Psoas muscle (tissue), 8 donors: ENCODE data around the gene HNF1A. TPM values are rescaled to one million over a fixed set of nuclear protein-coding genes. Genes with fewer than 3 reads are reported as not detected.

ENCODE experiments used
- ATAC-seq, 4 donors: fragments of 200-7000 bp; cut with Tn5 transposase; one replicate each; pipeline ENCODE4 v1.9.1; 2020; ENCODE audit warnings: moderate library complexity in 3 of 4, mild to moderate bottlenecking in 2 of 4
- DNase-seq, 2 donors: peaks; one replicate each; pipeline ENCODE4 v3.0.0-alpha.2; 2020
- H3K27ac ChIP-seq: fragments of 200-600 bp; one replicate; pipeline ENCODE4 v1.8.0; 2022
- H3K27me3 ChIP-seq, 3 donors: fragments of 200-600 bp in 1 of 3; one replicate each; pipeline versions ENCODE4 v1.6.1 to v1.8.0; 2013 to 2022; ENCODE audit warnings: low read length in 2 of 3, mild to moderate bottlenecking in 2 of 3, moderate library complexity in 1 of 3; ENCODE audit not compliant: insufficient read depth in 3 of 3
- H3K36me3 ChIP-seq, 2 donors: fragments of 200-600 bp in 1 of 2; one replicate each; pipeline versions ENCODE4 v1.6.1 to v1.8.0; 2013 to 2022; ENCODE audit warnings: low read depth in 1 of 2, mild to moderate bottlenecking in 1 of 2, moderate library complexity in 1 of 2; ENCODE audit not compliant: insufficient read depth in 1 of 2
- H3K4me1 ChIP-seq: fragments of 200-600 bp; one replicate; pipeline ENCODE4 v1.8.0; 2022
- H3K4me3 ChIP-seq: fragments of 200-600 bp; one replicate; pipeline ENCODE4 v1.8.0; 2022; ENCODE audit warnings: mild to moderate bottlenecking
- H3K9me3 ChIP-seq: fragments of 200-600 bp; one replicate; pipeline ENCODE4 v1.8.0; 2022
- WGBS, 3 donors: extraction: QIAGEN DNeasy Blood & Tissue Kit; methylation state at CpG; one replicate each; pipeline versions ENCODE4 v1.1.6 to v1.1.7; 2013; 5-methylcytosine and 5-hydroxymethylcytosine counted together
- intact Hi-C, 2 donors: fragments of 100-400 bp; cut with DNase I; formaldehyde crosslinking; loops; one replicate each; pipeline versions ENCODE4 v1.11.0 to v1.14.2; 2022
- polyA plus RNA-seq, 3 donors: library from polyadenylated mRNA; stranded (reverse); fragments of 200-250 nt; gene quantifications; one replicate each; pipeline ENCODE4 v1.2.3, GENCODE V29; 2013
- total RNA-seq, 4 donors: library from RNA; stranded (reverse); fragmentation: NEBNext Ultra II Directional in 2 of 4; extraction: Animal tissue kit (Norgen Biotek cat#: 25700) in 2 of 4; gene quantifications; one replicate each; pipeline versions ENCODE4 v1.2.1 to v1.2.4, GENCODE V29; 2021 to 2023
- TF ChIP-seq, protein P1 (sequence below): fragments of 200-600 bp; IDR thresholded peaks from one replicate; pipeline ENCODE4 v1.8.0; 2022; ENCODE audit warnings: antibody characterized with exemption
- donor health status: healthy with polysubstance abuse.
- donor health status: DM: no; HTN: no; CAD: no; lungs with moderate emphysema.
- donor health status: Bipolar disorder and iron deficiency.
- donor health status: healthy.
- donor health status: DM: yes; HTN: yes; CAD: no.
- donor health status: DM: no; HTN: no; CAD: no.
- donor health status: DM: no; HTN: no; CAD: no.
- donor health status: DM: yes; HTN: yes; CAD: no.

HNF1A gene
- total and polyA plus RNA-seq, 7 donors: 0.07 to 0.18 TPM; not detected in 5

DNA sequence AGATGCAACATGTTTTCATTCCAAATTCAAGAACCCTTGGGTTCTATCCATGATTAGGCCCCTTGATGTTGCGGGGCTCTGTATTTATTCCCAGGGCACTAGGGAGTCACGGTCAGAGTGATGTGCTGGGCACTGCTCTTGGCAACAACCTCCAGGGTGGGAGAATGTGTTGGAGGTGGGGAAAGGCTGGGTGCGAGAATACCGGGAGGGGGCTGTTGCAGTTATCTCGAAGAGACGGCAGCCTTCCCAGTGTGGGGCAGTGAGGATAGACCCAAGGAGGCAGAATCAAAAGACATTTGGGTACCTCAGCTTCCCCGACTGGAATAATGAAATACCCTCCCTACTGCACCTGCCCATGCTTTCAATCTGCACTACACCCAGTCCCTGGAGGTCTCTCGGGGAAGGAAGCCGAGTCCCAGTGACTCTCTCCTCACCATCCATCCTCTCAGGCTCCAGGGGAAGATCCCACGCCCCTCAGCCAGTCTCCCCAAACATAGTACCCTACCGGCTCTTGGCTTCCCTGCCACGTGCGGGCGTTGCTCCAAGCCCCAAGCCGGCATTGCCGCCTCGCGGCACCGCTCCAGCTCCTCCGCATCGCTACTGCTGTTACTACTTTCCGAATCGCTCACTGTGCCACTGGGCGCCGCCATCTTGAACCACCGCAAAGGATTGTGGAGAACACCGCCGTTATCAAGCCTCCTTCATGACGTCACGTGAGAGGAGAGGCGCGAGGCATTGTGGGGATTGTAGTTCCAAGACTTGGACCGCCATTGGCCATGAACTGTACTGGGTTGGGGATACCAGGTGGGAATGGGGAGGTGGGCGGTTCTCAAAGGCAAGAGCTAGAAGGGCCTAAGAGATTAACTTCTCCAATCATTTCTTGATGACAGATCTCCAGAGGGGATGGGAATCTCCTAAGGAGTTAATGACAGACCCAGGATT, 37.8 kb downstream of the HNF1A start, which contains the start of gene C12orf43:
C12orf43 (minus strand) TSS at position 663 of the 942 bp plus-strand sequence; CDS start at position 650, 13 bp downstream.
- Histone ChIP-seq H3K36me3 (peaks cover 0 to 18% of the 10 kb centered on the region in 2 donors), H3K27ac (peak within 1 kb of the TSS; percentile 80), H3K4me3 (peak within 1 kb of the TSS; percentile 99), H3K27me3 (no peaks in the 10 kb centered on the region), H3K4me1 (peaks cover 11% of the 10 kb centered on the region), H3K9me3 (no peaks in the 10 kb centered on the region)
- peak; percentile 90 to 93 for DNase-seq
- peak; percentile 99 to 100 (median 100) for ATAC-seq
- WGBS, 3 donors: 1 to 2% (median 1%) methylated on average over 34 of the region's 34 CpGs
- intact Hi-C loops: no loop called here
- TF ChIP-seq, protein P1, sequence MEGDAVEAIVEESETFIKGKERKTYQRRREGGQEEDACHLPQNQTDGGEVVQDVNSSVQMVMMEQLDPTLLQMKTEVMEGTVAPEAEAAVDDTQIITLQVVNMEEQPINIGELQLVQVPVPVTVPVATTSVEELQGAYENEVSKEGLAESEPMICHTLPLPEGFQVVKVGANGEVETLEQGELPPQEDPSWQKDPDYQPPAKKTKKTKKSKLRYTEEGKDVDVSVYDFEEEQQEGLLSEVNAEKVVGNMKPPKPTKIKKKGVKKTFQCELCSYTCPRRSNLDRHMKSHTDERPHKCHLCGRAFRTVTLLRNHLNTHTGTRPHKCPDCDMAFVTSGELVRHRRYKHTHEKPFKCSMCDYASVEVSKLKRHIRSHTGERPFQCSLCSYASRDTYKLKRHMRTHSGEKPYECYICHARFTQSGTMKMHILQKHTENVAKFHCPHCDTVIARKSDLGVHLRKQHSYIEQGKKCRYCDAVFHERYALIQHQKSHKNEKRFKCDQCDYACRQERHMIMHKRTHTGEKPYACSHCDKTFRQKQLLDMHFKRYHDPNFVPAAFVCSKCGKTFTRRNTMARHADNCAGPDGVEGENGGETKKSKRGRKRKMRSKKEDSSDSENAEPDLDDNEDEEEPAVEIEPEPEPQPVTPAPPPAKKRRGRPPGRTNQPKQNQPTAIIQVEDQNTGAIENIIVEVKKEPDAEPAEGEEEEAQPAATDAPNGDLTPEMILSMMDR: no peak

DNA sequence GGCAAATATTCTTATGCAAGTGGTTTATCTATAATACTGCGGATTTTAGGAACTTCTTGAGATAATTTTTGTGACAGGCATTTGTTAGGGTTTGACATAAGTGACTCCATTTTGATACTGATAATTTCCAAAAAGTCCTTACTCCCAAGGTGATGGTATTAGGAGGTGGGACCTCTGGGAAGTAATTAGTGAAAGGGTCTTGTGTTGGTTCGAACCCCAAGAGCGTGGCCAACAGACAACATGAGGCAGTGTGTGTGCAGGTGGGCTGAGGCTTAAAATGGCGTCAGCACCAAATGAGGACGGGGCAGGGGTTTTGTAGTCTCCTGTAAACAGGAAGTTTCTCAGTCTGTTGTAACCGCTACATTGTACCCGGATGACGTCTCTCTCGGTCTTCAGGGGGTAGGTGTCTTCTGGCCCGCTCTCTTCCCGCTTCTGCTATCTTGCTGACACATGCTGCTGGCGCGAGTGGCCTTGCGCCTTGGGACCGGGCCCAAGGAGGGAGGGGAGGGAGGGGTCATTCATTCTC, 39.7 kb downstream of the HNF1A start:
- WGBS, 3 donors: 86 to 91% (median 90%) methylated on average over 14 to 15 of the region's 15 CpGs
- Histone ChIP-seq H3K27me3 (peaks cover 0 to 1% (median 0%) of the 10 kb centered on the region in 3 donors), H3K27ac (no peak overlapping the region), H3K4me1 (peaks cover 11% of the 10 kb centered on the region), H3K9me3 (no peaks in the 10 kb centered on the region), H3K4me3 (no peak overlapping the region), H3K36me3 (peaks cover 0 to 6% of the 10 kb centered on the region in 2 donors)
- intact Hi-C loops: no loop called here
- DNase-seq: no peak
- TF ChIP-seq, protein P1: no peak
- no peak for ATAC-seq

GRCh38 chr12:121018860-121019617, 40.7 kb downstream of the HNF1A start:
- H3K9me3 ChIP-seq: no peaks in the 10 kb centered on the region
- H3K27me3 ChIP-seq: peaks cover 0 to 1% (median 0%) of the 10 kb centered on the region in 3 donors
- H3K36me3 ChIP-seq: no peaks in the 10 kb centered on the region
- peaks cover 11% of the 10 kb centered on the region for H3K4me1 ChIP-seq
- no peak for DNase-seq
- 85 to 91% (median 89%) methylated on average over 2 of the region's 2 CpGs for WGBS, 3 donors
- no peak for ATAC-seq
- H3K4me3 ChIP-seq: no peak overlapping the region
- no peak overlapping the region for H3K27ac ChIP-seq
- intact Hi-C loops: no loop called here
- TF ChIP-seq, protein P1: no peak

- H3K36me3 ChIP-seq: no peaks in the 10 kb centered on the region
- H3K4me3 ChIP-seq: no peak overlapping the region
- H3K27ac ChIP-seq: no peak overlapping the region
- peaks cover 0 to 1% (median 0%) of the 10 kb centered on the region in 3 donors for H3K27me3 ChIP-seq
- DNase-seq: no peak
- WGBS, 3 donors: 84 to 89% (median 88%) methylated on average over 6 of the region's 6 CpGs
- TF ChIP-seq, protein P1: no peak
- intact Hi-C loops: no loop called here
- H3K4me1 ChIP-seq: no peaks in the 10 kb centered on the region
- no peaks in the 10 kb centered on the region for H3K9me3 ChIP-seq
- no peak for ATAC-seq
These were observed 43.4 kb downstream of the HNF1A start for GRCh38 chr12:121021754-121022153.
